ENCODE measurements around the gene KPNA2. TPM values are rescaled to one million over a fixed set of nuclear protein-coding genes. Genes with fewer than 3 reads are reported as not detected.
"Not testable (repeated sequence)": the region's sequence is repeated elsewhere in the genome, so short reads cannot be mapped to it uniquely, and the experiment has no call there.

Gene KPNA2
- polyA plus RNA-seq, 1 donor = 152 TPM

- peak; percentile 60 for DNase-seq
Measured at GRCh38 chr17:68054296-68054900, 18.9 kb downstream of the KPNA2 start.

- DNase-seq = no peak
Measured at GRCh38 chr17:68057531-68057952, 22.0 kb downstream of the KPNA2 start.

GRCh38 chr17:68060336-68060735 lies 24.8 kb downstream of the KPNA2 start:
- DNase-seq = no peak

- no peak for DNase-seq
Measured at GRCh38 chr17:68061512-68062313, 26.2 kb downstream of the KPNA2 start.

- DNase-seq = not testable (repeated sequence)
Measured at GRCh38 chr17:68065366-68065765, 29.8 kb downstream of the KPNA2 start.

GRCh38 chr17:68068512-68068911 lies 33.0 kb downstream of the KPNA2 start:
- not testable (repeated sequence) for DNase-seq

GRCh38 chr17:68070582-68071444 lies 35.3 kb downstream of the KPNA2 start:
- DNase-seq = not testable (repeated sequence)

GRCh38 chr17:68074279-68074678 lies 38.7 kb downstream of the KPNA2 start:
- no peak for DNase-seq

GRCh38 chr17:68075953-68076607 lies 40.5 kb downstream of the KPNA2 start:
- DNase-seq = not testable (repeated sequence)

GRCh38 chr17:68077498-68077897 lies 42.0 kb downstream of the KPNA2 start:
- DNase-seq = not testable (repeated sequence)

- DNase-seq = no peak
Measured at GRCh38 chr17:68080411-68081150, 45.0 kb downstream of the KPNA2 start.

GRCh38 chr17:68081305-68082265 lies 46.0 kb downstream of the KPNA2 start:
- DNase-seq = not testable (repeated sequence)

- DNase-seq = no peak
Measured at GRCh38 chr17:68085771-68086381, 50.3 kb downstream of the KPNA2 start.

GRCh38 chr17:68086666-68087065 lies 51.1 kb downstream of the KPNA2 start:
- not testable (repeated sequence) for DNase-seq

- not testable (repeated sequence) for DNase-seq
Measured at GRCh38 chr17:68087131-68087623, 51.6 kb downstream of the KPNA2 start.

GRCh38 chr17:68087851-68088250 lies 52.3 kb downstream of the KPNA2 start:
- DNase-seq = no peak

- no peak for DNase-seq
Measured at GRCh38 chr17:68089881-68090280, 54.3 kb downstream of the KPNA2 start.

- no peak for DNase-seq
Measured at GRCh38 chr17:68094481-68095078, 59.0 kb downstream of the KPNA2 start.

Data from left kidney (tissue), 2 donors.